WI38 (cell line): ENCODE data around the gene VPS39.

Experiments
- H3K4me3 ChIP-seq: 2 replicates; pipeline ENCODE4 v1.5.1; 2011; ENCODE audit warnings: low read depth, mild to moderate bottlenecking, control low read depth, low read length
- TF ChIP-seq, protein P1 (sequence below): IDR thresholded peaks from 2 replicates; pipeline ENCODE4 v1.5.1; 2012; ENCODE audit warnings: low read depth, mild to moderate bottlenecking, control low read depth, low read length

The VPS39 gene

DNA sequence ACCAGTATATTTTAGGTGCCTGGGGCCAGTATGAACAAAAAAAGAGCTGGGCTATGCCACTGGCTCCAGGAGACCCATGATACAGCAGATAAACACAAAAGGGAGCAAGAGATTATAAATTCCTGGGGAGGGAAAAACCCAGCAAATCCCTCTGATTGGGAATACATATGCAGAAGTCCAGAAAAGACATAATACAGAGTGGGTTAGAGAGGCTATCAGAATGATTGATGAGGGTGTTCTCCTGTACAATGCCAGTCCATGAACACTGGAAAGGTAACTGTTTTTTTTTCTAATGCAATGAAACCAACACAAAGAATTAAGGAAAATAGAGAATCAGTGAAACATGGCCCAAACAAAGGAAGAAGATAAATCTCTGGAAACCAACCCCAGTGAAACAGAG, 5.4 kb upstream of the VPS39 start:
- no peak overlapping the region for H3K4me3 ChIP-seq
- TF ChIP-seq, protein P1, sequence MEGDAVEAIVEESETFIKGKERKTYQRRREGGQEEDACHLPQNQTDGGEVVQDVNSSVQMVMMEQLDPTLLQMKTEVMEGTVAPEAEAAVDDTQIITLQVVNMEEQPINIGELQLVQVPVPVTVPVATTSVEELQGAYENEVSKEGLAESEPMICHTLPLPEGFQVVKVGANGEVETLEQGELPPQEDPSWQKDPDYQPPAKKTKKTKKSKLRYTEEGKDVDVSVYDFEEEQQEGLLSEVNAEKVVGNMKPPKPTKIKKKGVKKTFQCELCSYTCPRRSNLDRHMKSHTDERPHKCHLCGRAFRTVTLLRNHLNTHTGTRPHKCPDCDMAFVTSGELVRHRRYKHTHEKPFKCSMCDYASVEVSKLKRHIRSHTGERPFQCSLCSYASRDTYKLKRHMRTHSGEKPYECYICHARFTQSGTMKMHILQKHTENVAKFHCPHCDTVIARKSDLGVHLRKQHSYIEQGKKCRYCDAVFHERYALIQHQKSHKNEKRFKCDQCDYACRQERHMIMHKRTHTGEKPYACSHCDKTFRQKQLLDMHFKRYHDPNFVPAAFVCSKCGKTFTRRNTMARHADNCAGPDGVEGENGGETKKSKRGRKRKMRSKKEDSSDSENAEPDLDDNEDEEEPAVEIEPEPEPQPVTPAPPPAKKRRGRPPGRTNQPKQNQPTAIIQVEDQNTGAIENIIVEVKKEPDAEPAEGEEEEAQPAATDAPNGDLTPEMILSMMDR, result no peak

DNA sequence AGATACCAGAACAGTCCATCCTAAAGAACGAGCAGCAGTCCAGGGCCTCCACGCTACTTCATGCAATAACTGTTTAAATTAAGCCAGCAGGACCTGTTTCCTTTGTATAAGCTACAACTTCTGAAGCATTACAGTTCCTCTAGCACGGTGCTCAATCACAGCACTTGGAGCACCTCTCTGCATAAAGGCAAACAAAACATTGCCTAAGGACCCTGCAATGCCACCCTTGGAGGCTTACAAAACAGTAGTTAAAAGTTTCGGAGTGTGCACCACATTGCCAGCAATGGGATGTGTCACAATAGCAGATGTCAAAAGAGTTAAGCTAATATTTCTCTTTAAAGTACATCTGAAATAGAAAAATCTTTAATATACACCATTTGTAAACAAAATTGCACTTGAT, 2.6 kb upstream of the VPS39 start:
- TF ChIP-seq, protein P1, result no peak
- no peak overlapping the region for H3K4me3 ChIP-seq

DNA sequence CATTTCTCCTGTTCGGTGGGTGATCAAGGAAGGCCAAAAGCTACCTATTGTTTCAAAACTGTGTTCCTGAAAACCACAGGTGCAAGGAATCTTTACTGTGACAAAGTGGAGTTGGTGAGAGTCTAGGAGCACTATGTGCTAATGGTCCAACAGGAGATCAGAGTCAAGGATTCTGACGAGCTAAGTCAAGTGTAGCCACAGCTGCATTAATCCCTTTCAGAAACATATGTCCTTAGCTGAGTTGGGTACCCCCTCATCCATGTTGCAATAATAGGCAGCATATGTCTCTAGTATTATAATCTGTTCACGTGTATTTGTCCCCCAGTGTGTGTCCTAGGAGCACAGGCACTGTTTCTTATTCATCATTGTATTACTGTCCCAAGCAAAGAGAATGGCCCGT, 1.7 kb downstream of the VPS39 start:
- H3K4me3 ChIP-seq, result no peak overlapping the region
- TF ChIP-seq, protein P1, result no peak

DNA sequence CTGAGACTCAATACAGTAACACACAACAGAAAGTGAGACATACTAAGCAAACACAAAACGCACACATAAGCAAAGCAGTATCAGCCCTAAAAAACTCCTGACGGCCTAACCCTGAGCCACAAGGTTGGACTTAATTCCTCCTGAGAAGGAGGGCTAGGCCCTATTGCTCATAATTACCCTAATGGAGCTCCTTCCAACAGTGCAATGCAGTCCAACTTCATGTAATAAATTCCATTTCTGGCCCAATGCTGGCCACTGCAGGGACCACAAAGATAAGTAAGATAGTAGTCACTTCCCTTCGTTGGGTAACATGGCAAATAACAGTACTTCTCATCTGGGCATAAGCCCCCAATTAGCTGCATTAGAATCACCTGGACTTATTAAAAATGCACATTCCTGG, 4.2 kb downstream of the VPS39 start:
- H3K4me3 ChIP-seq, result no peak overlapping the region
- TF ChIP-seq, protein P1, result no peak

DNA sequence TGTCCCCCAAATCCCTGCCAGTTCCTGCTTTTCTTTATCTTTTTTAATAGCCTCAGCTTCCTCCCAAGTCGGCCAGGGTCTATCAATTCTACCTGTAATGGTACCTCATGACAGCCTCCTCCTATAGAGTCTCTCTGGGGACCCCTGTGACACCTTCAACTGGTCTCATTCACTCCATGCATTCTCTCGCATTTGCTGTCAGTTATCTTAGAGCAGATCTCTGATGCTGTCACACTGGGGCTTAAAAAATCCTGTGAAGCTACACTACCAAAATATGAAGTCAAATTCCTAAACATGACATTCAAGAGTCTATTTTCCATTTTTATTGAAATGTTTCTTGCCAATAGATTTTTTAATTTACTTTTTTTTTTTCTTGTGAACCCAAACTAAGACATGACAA, 5.5 kb downstream of the VPS39 start:
- H3K4me3 ChIP-seq, result no peak overlapping the region
- TF ChIP-seq, protein P1, result no peak

DNA sequence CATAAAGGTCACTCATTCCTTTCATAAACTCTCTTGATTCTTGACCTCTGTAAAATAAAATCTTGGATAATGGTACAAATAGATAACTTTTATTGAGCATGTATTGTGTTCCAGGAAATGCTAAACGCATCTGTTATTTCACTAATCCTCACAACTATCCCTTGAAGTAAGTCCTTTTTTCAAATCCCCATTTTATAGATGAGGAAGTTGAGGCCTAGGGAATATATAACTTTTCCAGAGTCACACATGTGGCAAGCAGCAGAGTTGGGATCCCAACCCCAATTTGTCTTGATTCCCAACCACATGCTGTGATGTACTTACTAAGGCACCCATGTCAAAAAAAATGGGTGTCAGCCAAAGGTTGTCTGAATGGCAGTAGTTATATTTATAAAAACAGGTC, 6.3 kb downstream of the VPS39 start:
- TF ChIP-seq, protein P1, result no peak
- H3K4me3 ChIP-seq, result no peak overlapping the region

DNA sequence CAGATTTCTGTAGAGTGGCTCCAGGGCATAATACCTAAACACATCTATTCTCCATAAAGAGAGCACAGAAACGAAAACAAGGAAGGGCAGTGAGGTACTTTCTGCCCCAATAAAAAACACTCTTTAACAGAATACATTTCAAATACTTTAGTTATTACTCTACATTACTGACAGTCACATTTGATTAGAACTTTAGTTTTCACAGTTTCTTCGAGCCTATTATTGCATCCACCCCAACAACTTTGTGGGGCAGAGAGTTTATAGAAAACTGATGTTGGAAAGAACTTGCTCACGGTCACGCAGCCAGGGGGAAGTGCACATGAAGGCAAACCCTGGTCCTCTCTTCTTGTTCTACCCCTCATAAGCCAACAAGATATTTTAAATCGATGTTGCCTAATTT, 9.0 kb downstream of the VPS39 start:
- no peak overlapping the region for H3K4me3 ChIP-seq
- TF ChIP-seq, protein P1, result no peak
